HG03175 (cell line): ENCODE results near the gene DEPP1.

Experiments
- ATAC-seq: cut with Tn5 transposase; IDR thresholded peaks from one replicate; pipeline ENCODE4 v1.9.1; 2021; ENCODE audit warnings: mild to moderate bottlenecking, moderate library complexity; ENCODE audit not compliant: unreplicated experiment

The DEPP1 gene

DNA sequence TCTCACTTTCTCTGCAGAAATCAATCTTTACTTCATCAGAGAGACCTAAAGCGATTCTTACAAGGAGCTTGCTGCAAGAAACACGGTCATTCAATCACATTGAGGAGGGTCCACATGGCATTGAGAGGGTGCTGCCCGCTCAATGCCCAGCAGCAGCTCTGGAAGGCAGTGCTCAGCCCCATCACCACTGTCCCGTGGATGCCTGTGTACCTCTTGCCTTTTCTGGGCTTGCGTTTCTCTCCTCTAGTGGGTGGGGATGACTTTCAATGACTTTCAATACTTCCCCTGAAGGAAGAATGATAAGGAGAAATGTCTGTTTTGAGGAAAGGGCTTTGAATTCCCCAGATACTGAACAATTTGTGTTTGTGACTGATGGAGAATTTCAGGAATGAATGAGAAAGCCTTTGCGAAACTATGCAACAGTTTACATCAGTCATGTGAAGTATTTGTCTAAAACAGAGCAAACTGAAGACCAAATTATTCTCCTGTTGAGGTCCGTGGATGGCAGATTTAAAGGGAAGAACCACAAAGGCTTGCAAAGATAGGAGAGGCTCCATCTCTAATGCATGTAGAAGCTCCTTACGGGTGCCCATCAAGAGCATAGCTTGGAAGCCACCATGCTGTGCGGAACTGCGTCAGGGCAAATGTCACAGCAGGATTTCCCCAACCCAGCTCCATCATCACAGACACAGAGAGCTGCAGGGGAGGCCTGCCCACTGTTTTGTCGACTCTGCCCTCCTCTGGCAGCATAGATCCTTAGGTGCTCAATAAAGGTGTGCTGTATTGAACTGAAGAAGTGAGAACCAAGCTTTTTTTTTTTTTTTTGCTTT is 15.5 kb upstream of the DEPP1 start:
- ATAC-seq = no peak

DNA sequence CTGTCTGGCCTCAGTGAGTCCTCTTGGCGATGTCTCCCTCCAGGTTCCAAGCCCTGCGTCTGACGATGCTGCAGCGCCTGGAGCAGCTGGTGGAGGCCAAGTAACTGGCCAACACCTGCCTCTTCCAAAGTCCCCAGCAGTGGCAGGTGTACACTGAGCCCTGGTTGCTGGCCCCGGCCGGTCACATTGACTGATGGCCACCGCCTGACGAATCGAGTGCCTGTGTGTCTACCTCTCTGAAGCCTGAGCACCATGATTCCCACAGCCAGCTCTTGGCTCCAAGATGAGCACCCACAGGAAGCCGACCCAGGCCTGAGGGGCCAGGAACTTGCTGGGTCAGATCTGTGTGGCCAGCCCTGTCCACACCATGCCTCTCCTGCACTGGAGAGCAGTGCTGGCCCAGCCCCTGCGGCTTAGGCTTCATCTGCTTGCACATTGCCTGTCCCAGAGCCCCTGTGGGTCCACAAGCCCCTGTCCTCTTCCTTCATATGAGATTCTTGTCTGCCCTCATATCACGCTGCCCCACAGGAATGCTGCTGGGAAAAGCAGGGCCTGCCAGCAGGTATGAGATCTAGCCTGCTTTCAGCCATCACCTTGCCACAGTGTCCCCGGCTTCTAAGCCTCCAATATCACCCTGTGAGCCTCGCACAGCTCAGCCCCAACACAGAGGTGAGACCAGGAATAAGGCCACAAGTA is 14.8 kb upstream of the DEPP1 start:
- ATAC-seq = no peak

DNA sequence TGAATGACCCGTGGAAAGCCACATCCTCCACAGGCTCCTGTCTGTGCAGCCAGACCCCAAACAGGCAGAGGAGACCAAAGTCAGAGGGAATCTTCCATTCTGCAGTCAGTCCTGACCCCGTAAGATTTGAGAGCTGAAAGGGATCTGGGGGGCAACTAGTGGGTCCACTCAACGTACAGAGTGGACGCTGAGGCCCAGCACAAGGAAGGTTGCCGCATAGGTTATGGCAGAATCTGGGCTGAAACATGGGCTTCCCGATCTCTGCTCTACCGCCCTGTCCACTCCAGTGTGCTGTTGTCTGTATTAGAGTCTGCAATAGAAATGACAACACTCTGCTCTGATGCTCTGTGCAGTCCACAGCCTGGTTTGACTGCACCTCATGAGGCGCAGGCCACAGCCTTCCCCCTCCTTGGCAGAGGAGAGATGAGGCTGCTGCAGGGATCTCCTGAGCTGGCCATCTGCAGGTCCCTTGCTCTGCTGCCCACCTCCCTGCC is 14.2 kb upstream of the DEPP1 start:
- ATAC-seq = no peak

DNA sequence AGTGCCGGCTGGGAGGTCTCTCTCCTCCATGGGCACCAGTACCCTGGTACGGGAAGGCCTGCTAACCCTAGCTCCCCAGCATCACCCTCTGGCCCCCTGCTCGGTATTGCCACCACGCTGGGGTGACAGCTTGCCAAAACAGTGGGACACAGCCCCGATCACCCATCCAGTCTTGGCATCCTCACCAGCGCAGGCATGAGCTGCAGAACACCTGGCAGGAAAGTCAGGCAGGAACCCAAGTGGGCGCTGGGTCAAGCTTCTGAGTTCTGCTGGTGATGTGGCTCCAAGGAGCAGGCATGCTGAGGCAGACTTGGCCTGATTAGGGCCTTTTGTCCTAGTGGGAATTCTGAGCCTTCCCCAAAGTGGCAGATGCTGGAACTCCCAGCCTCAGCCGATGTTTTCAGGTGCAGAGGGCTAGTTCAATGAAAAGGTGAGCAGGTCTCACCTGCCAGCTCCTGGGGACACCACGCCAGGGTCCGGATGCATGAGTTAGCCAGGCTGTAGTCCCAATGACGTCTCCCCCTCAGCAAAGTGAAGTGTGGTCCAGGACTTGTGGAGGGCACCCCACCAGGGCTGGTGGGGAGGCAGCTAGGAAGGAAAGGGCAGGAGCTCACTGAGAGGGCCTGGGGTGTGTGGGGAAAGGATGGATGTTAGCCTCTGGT is 13.6 kb upstream of the DEPP1 start:
- ATAC-seq = no peak

DNA sequence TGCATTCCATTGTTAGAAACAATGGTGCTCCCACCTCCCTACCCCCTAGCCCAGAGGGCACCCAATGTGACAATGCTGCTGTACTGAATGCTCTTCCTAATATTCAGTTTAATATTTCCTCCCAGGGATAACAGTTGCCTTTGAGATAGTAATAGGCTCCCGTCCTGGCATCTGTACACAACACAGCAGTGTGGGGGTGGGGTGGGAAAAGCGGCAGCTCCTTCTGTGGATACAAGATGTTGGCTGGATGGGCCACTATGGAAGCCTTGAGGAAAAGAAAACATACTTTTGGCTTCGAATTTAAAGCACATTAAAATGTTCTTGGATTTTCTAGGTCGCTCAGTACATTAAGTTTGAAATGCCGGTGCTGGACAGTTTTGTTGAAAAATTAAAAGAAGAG is 13.0 kb upstream of the DEPP1 start:
- no peak for ATAC-seq

DNA sequence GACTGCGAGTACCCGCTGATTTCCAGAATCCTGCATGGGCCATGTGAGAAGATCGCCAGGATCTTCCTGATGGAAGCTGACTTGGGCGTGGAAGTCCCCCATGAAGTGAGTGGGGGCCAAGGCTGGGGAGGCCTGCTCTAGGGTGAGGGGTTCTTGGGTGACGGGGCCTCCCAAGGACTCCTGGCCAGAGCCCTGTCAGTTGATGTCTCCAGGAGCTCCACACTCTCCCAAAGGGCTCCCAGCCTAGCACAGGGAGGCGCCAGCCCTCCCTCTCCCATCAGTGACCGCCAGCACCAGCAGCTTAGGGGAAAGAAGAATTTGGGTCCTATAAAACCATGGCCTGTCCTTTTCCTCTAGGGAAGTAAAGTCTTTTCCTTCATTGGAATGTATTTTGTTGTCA is 12.4 kb upstream of the DEPP1 start:
- ATAC-seq = no peak

DNA sequence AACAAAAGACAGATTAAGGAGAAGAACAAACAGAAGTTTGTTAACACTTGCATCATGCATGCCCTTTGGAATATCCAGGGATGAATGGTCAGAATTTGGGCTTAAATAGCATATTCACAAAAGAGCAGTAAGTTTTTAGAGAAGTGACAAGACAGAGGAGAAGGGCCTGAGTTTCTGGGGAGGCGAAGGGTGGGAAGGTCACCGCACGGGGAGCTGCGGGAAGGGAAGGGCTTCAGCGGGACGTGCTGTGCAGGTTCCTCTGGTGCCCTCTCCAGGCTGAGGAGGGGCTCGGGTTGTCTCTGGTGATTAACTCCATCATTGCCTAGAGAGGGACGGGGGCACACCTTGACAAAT is 11.7 kb upstream of the DEPP1 start:
- ATAC-seq = no peak

DNA sequence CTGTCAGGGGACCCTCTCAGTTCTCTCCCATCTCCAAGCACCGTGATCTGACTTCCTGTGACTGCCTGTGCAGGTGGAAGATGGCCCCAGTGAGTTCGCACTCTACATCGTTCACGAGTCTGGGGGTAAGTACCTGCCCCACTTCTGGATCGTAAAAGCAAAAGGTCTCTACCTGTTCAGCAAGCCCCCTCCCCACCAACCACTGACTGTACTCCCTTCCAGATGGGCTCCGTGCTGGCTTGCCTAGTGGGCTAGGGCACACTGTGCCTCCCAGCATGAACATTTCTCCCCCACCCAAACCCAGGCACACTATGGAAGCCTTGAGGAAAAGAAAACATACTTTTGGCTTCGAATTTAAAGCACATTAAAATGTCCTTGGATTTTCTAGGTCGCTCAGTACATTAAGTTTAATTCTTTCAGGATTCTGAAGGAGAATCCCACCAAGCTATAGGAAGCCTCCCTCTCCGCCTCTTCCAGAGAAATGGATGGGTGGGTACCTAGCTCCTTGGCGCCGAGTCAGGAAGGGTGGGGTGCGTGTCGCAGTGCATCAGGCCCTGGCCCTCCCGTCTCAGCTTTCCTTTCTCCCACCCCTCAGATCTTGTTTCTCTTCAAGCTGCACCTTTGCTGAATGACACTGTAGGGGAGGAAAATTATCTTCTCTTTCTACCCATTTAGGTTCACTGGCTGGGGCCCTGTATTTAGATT is 11.1 kb upstream of the DEPP1 start:
- ATAC-seq = no peak

DNA sequence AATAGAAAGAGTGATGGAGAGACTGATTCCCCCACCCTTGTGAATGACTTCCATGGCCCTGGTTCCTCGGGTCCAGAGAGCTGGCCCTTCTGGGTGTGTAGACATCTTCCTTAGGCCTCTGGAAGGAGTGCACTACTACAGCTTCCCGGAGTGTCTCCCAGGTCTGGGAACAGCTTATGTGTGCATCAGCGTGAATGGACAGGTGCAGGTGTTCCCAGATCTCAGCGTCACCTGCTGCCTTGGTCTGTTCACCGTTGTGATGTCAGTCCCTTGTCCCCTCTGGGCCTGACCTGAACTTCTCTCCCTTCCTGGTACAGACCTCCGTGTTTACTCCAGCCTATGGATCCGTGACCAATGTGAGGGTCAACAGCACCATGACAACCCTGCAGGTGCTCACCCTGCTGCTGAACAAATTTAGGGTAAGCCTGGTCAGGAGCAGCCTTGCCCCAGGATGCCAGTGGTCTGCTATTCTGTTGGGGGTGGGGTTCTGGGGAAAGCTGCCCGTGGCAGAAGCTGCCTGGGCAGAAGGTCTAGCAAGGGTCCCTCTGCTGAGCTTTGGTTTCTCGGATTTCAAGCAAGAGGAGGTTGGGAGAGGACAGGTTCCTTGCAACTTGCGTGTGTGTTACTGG is 10.5 kb upstream of the DEPP1 start:
- no peak for ATAC-seq

DNA sequence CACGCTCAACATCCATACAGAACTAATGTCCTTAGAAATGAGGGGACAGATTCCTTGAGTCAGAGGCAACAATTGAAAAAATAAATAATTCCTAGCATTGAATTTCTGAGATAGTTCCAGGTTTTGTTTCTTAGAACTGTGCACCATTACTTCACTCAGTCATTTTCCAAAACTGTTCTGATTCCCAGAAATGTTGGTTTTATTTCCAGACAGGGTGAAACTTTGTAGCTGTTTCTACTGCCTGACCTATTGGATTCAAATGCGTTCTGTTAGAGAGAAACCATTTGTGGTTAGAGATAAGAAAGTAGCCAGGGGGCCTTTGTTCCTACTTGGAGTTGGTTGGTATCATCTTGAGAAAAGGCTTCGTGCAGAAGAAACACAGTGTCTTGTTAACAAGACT is 8.1 kb upstream of the DEPP1 start:
- ATAC-seq = no peak

DNA sequence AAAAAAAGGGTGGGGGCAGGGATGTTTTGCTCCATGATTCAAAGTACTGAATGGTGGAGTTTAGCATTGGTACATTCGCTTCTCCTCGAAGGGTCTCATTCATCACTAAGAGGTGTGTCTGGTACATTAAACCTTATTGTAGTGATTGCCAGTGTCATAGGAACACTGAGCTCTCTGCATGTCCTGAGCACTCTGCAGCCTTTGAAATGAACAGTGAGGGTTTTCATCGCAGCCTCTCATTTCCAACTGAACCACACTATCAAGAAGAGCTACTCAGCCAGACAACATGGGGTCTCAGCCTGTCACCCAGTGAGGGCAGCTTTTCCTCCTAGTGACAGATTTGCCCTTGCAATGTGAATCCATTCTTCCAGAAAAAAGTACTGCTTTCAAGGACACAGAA is 7.6 kb upstream of the DEPP1 start:
- no peak for ATAC-seq

DNA sequence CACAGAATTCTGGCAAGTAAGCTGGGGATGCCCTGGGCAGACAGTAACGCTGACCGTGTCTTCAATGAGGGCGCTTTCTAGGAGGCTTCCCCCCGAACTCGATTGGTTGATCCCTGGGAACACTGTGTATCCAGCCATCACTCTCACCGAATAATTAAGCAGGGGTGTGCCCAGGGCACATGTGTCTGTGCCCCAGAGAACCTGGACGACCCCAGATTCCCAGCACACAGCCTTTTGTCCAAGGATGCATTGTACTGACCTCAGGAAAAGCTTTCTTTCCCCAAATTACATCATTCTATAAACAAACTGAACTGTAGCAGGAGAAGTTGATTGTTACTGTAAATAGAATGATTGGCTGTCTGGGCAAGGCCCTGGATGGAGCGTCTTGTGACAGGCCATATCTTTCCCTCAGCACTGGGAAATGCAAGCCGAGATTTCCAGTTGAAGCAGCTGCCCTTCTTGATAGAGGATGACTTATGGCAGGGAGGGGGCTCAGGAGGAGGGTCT is 6.6 kb upstream of the DEPP1 start:
- ATAC-seq = no peak

DNA sequence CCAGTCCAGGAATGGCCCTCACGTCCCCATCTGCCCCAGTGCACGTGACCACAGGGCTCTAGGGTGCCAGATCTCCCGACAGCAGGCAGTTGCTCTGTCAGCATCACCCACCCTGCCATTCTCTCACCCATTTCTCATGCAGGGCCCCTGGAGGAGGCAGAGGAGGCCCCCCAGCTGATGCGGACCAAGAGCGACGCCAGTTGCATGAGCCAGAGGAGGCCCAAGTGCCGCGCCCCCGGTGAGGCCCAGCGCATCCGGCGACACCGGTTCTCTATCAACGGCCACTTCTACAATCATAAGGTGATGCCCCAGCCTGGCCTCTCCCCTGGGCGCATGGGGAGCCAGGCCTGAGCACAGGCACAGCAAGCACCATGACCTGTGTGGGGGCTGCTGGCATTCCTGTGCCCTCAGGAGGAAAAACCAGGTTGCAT is 6.1 kb upstream of the DEPP1 start:
- no peak for ATAC-seq

DNA sequence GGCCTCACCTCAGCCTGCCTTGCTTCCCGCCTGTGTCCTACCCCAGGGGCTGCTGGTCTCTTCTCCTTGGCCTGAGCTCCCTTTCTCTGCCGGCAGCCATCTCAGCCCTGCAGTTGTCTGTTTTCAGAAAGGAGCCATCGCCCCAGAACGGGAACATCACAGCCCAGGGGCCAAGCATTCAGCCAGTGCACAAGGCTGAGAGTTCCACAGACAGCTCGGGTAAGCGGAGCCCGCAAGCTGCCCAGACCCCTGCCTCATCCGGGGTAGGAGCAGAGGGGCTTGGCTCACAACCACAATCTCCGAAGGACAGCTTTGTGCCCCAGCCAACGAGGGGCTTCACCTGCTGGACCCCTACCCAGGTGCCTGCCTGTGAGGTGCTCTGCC is 5.3 kb upstream of the DEPP1 start:
- no peak for ATAC-seq

DNA sequence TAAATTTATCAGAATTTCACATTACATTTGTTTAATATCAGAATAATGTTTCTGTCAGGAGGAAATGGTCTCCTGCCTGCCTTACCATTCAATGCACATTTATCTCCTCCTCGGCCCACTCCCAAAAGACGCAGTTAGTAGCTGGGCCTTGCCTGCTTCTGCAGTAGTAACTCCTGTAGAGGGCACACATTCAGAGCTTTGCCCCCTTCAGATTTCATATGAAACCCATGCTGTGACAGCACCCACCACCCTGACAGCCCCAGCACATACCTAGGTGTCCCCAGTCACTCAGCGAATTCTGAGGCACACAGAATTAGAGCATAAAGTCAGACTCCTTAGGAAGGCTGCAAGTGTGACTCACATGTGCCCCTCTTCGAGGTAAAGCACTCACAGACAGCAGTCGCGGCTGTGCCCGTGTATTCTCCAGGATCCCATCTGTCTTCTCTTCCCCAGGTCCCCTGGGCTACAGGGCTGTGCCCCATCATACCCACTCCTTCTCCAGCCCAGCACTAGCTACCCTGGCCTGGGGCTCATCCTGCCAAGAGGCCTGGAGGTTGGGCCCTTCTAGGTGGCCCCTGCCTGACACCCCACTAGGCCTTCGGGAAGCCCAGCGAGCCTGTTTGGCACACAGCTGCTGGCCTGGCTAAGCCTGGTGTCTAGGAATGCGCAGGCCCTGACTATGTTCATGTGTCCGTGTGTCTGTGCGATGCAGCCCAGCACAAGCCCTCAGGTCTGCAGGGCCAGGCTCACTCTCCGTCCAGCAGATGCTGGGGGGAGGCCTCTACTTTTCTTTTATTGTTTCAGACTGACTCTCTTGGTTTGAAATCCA is 4.7 kb upstream of the DEPP1 start:
- no peak for ATAC-seq

DNA sequence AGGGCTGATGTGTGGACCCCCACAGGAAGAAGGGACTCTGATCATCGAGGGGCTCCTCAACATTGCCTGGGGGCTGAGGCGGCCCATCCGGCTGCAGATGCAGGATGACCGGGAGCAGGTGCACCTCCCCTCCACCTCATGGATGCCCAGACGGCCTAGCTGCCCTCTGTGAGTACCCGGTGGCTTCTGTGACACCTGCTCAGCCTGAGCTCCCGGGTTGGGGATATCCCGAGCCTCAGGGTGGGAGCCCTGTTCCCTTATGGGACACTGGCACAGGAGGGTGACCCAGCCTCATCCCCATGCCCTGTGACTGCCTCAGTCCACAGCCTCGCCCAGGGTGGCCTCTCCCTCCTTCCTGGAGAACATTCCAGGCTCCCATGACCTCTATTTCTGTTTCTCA is 3.9 kb upstream of the DEPP1 start:
- ATAC-seq = no peak

DNA sequence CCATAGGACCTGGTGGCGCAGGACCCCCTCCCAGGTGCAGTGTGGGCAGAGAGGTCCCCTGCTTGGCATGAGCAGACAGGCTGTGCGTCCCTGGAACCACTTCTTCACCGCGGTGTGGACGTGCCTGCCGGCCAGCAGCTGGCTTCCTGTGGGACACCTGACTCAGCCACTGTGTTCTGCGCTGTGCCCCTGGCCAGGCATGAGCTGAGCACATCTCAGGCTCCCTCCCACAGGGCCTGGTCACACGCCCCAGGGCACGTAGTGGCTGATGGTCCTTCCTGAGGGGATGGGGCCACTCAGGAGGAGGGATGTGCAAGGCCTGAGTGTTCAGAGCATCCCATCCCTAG is 3.5 kb upstream of the DEPP1 start:
- ATAC-seq = no peak

DNA sequence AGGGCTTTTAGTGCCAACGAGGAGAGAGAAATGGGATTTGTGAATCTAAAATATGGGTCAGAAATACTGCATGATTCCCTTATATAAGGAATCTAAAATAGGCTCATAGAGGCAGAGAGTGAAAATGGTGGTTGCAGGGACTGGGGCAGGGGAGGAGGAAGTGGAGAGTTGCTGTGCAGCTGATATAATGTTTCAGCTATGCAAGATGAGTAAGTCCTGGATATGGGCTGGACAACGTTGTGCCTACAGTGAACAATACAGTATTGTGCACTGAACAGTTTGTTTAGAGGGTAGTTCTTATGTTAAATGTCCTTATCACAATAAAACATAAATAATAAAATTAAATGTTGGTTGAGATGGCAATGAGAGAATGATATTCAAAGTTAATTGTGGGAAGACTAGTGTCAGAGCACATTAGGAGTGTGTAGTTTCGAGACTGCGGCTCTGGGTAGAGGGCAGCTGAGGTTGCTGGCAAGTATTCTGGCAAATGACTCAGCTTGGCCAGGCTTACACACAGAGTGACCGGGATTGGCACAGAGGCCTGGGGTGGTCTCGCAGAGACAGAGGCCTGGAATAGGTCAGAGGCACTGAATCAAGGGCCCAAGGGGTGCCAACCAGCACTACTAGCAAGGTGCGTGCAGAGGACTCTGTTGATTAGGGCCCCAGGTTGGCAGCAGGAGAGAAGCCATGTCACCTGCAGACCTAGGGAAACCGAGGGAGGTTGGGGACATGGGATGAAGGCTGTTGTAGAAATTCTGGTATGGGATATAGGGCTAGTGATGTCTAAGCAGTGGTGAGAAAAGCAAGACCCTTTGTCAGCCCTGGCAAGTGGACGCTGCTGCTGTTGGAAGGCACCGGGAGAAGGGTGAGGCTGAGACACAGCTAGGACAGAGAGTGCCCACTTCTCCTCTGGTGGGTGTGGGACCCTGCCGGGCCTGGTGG is 2.8 kb upstream of the DEPP1 start:
- no peak for ATAC-seq
